Measurements from ENCODE around the gene ARFIP1.

Gene ARFIP1

DNA sequence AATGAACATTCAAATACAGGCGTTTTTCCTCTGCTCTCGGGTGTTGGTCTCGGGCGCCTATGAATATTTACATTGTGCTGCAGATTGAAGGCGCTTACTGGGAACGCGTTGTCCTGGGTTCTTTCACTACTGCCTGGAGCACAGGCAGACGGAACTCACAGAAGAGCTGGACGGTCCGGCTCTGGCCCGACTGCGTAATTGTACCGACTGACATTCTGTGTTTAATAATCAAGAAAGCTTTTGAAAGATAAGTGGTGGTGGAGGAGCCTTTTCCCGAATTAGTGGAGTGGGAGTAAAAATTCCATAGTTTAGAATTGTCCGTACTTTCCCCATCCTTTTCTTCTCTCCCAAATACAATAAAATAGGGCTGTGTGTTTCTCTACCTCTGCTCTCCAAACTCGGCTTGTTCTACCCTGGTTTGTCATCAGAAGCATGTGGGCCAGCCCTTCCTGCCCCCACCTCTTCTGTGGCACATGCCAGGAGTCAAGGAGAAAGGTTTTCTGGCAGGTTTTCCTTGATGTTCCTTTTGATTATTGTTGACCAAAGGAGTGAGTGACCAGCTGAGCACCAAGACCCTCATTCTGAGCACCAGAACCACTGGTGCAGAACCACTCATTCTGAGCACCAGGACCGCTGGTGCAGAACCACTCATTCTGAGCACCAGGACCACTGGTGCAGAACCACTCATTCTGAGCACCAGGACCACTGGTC is 158.6 kb downstream of the ARFIP1 start:
- no peak for DNase-seq (ENCODE audit: low spot score)

DNA sequence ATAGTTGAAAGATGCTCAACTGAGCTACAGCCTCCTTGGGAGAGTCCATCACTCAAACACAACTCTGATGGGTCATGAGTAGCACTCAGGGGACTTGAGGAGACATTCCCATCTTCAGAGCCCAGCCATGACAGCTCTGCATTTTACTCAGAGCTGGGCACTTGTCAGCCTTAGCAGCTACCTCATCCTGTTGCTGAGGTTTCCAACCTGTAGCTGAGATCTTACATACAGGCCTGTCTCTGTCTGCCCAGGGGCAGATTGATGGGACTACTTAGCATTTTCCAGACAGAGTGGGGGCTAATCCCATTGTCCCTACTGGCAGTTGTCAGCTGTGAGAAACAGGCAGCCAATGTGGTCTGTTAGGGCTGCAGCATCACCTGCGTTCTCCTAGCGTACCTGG is 159.9 kb downstream of the ARFIP1 start:
- DNase-seq (ENCODE audit: low spot score): no peak

DNA sequence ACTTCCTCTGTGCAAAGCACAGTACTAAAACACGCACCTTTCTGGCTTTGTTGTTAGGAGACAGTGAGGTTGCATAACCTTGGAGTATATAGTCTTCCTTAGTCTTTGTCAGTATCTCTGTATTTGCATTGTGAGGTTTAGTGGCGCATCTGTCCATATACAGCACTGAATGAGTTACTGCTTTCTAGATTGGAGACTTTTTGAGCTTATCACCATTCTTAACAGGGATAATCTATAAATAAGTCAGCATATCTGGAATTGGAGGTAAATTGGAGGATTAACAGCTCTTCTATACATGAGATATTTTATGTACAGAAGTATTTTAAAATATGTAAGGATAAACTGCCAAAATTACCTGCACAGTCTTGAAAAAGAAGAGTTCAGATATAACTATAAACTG is 160.7 kb downstream of the ARFIP1 start:
- DNase-seq (ENCODE audit: low spot score): no peak

DNA sequence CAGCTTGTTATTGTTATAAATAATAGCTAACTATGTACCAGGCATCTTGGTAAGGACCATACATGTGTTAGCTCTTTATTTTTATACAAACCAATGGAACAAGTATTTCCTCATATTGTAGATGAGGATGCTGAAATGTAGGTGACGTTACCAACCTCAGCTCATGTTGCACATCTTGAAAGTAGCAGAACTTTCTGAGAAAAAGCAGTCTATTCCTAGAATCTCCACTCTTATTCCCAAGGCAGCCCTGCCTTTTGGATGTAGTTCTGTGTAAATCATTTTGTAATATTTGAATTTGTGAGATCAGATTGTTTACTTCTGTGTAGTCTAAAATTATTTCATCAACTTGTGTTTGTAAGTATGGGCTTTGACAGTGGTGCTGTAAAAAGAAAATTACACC is 161.7 kb downstream of the ARFIP1 start:
- DNase-seq (ENCODE audit: low spot score): no peak

DNA sequence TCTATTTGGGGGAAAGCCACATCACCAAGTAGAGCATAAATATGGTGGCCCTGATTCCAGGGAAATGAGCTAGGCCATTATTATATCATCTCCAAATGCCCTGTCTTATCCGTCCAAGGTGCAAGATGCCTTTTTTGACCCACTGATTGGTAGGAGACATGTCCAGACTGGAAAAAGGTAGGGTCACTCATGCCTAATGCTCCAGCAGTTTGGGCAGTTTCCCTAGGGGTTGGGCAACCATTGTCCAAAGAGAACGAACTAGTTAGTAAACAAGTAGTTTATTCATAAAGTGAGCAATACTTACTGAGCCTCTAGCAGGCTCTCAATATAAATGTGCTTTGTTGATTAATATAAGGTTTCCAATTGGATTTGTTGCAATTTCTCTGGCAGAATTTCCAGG is 162.6 kb downstream of the ARFIP1 start:
- DNase-seq (ENCODE audit: low spot score): no peak

DNA sequence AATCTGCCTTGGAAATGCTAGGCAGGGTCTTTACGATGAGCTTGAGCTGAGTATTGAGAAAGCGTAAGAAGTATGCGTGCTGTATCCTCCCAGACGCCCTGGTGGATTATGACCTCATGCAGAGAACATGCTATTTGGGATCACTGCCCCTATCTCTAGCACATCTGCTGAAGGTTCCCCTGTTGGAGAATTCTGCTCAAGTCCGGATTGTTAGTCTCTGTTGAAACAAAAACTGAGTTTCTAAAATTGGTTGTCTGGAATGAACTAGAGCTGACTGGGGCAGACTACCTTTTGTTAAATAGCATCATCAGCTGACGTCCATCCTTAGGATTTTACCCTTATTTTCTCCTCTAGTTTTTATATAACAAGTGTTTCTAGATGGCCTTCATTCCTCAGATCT is 163.9 kb downstream of the ARFIP1 start:
- no peak for DNase-seq (ENCODE audit: low spot score)

DNA sequence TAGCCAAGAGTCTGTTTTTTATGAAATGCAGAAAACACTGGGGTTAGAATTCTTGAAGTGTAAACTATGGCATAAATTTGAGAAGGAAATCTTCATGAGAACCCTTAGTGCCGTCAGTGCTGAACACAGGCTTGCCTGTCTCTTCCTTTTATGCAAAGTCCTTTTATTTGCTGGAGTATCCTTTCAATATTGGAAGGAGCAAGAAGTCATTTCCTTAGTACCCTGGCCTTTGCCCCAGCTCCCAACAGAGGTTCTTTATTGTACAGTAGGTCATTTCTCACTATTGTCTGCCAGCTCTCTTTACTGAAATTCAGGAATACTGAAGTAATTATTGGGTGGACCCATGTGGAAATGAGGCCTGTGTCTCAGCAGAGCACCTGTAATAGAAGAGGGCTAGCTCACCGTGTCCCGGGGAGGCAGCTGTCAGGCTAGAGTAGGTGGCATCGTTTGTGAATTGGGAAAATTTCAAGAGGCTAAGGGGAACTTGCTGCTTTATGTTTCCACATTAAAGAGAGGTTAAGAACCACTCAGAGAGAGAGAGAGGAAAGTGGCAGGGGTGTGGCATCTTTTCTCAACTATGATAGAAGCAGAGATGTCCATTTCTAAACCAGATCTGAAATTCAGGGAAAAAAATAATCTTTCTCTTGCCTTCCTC is 165.0 kb downstream of the ARFIP1 start:
- no peak for DNase-seq (ENCODE audit: low spot score)

DNA sequence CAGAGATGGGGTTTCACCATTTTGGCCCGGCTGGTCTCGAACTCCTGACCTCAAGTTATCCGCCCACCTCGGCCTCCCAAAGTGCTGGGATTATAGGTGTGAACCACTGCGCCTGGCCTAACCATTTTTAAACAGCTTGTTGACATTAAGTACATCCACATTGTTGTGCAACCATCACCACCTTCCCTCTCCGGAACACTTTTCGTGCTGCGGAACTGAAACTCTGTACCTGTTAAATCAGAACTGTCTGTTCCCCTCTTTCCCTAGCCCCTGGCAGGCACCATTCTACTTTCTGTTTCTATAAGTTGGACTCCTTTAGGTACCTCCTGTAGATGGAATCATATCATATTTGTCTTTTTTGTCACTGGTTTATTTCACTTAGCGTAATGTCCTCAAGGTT is 165.9 kb downstream of the ARFIP1 start:
- no peak for DNase-seq (ENCODE audit: low spot score)

DNA sequence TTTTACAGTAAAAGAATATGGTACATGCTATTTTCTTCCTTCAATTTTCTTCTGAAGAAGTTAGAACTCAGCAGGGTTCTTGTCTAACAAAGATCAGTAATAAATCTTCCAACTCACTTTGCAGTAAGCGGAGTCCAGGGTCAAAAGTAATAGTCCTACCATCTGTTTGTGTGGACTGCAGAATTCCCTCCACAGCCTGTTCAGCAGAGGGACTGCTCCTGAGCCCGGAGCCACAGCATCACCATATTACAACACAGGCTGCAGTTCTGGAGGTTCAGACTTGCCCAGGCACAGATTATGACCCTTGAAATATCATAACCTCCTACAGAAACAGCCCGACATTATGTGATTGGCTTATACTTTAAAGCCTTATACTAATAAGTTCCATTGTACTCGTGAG is 166.7 kb downstream of the ARFIP1 start:
- no peak for DNase-seq (ENCODE audit: low spot score)

DNA sequence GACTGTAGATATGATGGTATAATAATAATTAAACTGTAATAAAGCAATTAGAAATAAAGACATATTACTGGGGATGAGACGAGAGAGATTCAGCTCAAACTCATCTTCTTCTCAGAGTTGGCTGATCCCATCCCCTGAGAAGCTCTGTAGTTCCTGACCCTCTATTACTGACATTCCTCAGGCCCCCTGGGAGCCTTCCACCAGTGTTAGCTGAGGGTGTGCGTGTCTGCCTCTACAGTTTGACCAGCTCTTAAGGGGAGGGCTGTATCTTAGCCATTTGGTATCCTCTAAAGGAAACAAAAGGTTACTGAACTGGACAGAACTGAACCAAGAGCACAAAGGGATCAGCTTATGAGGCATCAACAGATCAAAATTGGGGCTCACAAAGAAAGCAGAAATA is 167.6 kb downstream of the ARFIP1 start:
- no peak for DNase-seq (ENCODE audit: low spot score)

DNA sequence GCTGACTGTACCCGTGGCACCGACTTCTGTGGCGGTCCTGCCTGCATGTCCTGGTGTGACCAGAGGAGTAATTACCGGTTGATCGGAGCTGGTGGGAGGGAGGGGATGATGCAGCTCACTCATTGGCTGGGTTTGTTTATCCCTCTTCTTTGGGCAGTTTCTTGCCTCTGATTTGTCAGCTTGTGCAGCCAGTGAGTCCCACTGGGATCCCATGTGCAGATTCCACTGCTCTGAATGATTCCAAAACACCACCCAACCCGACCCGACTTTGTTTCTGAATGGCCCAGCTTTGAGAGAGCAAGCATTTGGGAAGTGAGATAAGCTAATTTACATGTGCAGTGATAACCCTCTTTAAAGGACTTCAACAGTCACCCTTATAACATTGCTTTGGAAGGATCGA is 170.2 kb downstream of the ARFIP1 start:
- no peak for DNase-seq (ENCODE audit: low spot score)

DNA sequence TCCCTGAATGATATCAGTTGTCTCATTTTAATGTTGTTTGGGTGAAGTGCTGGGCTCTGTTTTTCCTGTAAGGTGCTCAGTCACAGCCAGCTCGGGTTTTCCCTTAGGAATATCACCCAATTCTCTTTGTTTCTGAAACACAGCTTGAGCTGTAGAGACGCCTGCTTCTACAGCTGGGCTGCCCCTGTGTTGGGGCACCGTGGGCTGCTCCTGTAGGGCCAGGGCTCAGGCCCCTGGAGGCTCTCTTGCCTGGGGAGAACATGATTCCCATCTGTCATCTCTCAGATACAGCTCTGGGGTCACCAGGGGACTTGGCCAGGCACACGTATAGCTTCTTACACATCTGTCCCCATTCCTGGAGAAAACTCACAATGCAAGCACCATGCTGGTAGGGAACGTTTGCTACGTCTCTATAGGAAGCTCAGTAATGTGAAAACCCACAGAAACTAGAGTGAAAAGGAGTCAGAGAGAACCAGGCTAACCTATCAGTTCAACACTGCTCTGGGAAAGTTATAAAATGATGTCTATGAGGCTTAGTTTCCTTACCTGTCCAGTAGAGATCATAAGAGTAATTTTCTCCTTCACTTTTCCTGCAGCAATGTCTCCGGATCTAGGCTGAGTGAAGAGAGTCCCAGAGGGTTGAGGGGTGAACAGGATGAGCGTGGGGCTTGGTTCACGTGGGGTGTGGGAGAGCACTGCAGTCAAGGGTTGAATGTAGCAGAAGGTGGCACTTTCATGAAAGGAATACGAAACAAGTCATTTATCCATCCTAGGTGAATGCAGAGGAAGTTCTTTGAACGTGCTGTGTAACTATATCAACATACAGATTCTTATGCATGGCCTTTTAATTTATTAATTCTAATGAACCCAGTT is 170.9 kb downstream of the ARFIP1 start:
- no peak for DNase-seq (ENCODE audit: low spot score)

DNA sequence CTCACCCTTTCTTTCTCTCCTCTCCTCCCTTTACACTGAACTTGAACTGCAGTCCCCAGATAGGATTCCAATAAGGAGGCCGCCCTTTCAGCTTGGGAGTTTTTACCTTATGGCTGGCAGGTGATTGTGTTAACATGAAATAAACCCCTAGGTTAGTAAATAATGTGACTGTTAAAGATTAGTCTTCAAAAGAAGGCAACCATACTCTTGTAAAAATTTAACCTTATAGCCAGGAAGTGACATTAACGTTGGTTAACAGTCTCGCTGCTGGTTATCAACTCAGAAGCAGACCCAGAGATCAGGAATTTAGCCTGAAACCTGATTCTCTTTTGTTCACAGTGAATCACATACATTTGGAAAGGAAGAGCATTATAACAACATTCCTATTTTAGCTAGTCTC is 171.6 kb downstream of the ARFIP1 start:
- DNase-seq (ENCODE audit: low spot score): no peak

DNA sequence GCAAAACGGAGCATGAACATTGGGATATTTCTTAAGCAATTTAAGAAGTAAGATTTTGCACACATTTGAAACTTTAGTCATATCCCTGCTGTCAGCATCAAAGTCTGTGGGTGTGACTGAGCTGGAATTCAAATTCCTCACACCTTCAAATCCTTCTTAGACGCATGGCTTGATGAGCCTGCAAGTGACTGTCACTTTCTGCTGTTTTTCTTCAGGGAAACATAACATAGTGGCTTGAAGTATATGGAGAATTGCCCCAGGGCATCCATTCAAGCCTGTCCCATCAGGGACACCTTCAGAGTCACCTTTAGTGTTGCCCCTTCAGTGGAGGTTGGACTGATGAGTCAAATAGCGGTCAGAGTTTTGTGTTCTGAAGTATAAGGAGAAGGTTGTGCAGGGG is 173.8 kb downstream of the ARFIP1 start:
- DNase-seq (ENCODE audit: low spot score): no peak

DNA sequence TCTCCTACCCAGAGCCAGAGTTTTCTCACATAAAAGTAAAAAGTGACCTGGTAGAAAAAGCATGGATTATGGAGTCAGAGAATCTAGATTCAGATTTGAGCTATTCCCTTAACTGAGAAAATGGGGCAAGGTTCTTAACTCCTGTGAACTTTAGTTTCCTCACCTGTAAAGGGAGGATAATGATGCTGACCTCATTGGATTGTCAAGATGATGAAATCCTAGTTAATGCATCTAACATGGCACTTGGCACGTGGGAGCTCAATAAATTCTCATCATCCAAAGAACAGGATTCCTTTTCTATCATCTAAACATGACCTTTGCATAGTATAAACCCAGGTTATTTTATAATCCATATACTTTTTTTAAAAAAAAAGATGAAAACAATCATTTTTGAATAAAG is 175.0 kb downstream of the ARFIP1 start:
- DNase-seq (ENCODE audit: low spot score): no peak

DNA sequence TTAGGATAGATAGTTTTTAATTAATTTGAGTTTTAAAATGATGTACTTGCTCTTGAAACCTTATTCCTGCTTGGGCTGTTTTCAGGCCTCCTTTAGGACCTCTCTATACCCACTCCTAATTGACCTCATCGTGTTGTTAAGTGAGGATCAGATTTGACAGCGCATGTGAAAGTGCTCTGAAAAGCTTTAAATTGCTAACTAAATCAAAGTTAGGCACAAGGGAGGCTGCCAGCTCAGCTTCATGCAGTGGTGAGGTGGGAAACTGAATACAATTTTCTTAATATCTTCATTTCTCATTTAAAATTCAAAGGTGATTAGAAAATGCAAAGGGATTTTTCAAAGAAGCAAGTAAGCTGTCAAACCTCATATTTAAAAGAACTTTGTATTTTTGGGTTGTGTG is 176.4 kb downstream of the ARFIP1 start:
- no peak for DNase-seq (ENCODE audit: low spot score)

DNA sequence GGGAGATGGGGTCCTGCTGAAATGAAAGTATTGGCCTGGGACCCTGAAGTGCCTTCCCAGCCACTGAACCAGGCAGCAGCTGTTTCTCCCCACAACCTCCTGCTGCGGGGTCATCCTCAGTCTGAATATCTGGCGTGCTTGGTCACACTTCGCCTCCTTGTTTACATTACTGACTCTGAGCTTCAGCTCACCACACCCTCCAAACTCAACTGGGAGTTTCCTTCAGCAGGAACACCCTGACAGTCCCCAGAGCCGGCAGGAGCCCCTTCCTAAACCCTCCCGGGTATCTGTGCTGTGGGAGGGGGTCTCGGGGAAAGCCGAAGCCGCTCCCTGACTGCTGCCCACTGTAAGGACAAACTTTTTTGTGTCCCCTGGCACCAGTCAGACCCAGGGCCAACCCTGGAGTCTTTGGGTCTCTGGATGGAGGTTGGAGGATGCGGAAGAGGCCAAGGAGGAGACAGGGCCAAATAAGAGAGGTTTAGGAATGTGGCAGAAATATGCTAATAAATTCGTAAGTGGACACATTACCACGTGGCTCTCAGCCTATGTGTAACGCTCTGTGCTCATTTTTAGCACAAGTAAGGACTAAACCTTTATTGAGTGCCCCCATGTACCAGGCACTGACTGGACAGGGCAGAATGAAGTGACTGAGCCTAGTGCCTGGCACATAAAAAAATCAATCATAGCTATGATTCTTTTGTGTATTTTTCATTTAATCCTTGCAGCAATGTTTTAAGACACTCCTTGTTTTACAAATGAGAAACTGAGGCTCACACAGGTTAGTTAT is 177.1 kb downstream of the ARFIP1 start:
- no peak for DNase-seq (ENCODE audit: low spot score)

DNA sequence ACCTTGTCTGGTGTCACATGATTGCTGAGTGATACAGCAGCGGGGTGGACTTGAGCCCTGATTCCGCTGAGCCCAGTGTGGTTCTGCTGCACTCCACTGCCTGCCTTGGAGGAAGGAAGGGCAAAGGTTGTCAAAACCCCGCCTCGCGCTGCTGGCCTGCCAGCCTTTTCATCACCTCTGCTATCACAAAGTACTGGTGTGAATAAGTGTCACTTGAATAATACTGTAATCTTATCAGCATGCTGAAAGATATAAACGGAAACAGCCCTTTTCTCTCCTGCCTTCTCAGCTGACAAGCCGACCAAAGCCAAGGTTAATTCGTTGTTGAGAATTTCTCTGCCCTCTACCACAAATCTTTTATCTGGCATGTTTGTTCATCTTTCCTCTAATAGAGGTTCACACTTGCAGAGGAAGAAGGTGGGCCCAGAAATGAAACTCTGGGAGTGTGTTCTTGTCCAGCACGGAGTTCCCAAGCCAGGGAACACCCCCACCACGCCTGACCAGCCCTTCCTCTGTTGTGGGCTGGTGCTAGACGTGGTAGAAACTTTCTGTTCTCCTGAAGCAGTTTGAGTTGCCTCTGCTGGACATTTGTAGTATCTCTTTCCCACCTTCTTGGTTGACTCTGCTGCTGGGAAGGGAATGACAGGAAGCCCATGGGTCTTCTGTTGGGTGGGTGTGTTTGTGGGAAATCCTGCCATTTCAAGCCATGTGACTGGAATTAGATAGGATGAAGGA is 177.8 kb downstream of the ARFIP1 start:
- DNase-seq (ENCODE audit: low spot score): no peak

DNA sequence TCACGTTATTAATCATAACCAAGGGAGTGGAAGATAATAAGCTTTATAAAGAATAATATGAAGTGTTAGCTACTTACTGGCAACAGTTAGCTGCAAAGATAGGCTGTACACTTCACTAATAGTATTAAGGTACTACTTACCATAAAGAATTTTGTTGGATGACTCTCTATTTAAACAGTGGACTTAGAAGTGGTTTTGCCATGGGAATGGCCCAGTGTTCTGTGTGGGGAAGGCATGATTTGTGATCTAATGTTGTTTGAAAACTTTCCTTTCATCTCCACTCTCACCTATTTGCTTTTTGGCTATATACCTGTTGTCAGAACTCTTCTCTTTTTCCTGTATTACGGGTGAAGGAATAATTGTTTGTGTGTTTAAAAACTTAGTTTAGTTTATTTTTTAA is 179.3 kb downstream of the ARFIP1 start:
- no peak for DNase-seq (ENCODE audit: low spot score)

DNA sequence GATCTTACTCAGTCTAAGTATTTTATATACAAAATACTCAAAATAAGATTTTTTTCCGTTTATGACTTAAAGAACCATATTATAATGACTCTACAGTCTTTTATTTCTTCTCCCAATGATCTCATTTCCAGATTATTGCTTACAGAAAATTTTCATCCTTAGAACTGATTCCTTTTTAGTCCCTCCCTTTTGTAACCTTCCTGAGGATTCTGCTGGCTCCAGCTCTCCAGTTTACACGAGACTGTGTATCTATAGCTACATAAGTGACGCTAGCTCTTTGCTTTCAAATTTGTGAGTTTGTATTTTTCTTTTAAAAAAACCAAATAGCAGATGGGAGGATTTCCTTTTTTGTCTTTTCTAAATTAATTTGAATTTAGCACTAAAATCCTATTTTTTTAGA is 180.3 kb downstream of the ARFIP1 start:
- DNase-seq (ENCODE audit: low spot score): no peak

DNA sequence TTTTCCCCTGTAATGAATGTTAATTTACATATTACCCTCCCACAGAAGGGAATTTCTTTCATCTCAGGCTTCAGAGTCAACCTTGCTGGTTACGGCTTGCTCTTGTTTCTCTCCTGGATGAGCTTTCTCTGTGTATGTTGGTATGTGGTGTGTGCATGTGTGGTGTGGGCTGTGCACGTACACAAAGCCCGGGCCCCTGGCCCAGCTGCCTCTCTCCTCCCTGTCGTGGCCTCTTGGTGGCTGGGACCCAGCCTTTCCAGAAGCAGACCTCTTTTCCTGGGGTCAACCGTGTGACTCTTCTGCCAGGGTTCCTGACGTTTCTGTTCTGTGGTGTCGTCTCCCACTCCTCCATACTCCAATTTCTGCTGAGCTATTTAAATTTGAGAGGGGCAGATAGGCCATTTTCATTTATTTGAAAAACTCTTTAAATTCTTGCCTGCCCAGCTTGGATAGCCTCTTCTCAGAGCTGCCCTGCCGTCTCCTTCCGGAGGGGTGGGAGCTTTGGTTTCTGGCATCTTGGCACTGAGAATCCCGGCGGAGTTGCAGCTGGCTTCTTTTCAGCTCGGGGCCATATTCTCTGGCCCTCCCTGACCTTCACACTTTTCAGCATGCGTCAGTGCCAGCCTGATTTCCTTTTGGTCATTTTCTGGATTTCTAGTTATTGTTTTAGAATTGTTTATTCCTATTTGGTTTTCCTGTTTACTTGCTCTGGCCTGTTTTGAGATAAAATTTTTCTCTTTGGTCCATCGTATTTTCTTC is 181.4 kb downstream of the ARFIP1 start:
- DNase-seq (ENCODE audit: low spot score): no peak

Measured in CD4-positive, alpha-beta T cell treated with Interleukin-15 for 4 hours (primary cell).